H1 (cell line): Measurements from ENCODE around the gene C3. TPM values are rescaled to one million over a fixed set of nuclear protein-coding genes. Genes with fewer than 3 reads are reported as not detected.

Experiments
- POU5F1 ChIP-seq: IDR thresholded peaks from 2 replicates; pipeline ENCODE4 v1.6.1; 2011; ENCODE audit warnings: low read depth, mild to moderate bottlenecking, low read length, moderate library complexity
- YY1 ChIP-seq: IDR thresholded peaks from 2 replicates; pipeline ENCODE4 v1.6.1; 2011; ENCODE audit warnings: low read depth, mild to moderate bottlenecking, low read length
- polyA plus RNA-seq, 7 experiments: library from polyadenylated mRNA; depleted of rRNA in 3 of 7; stranded (reverse) in 5 of 7; unstranded in 2 of 7; fragments of >200 nt in 5 of 7; fragments of 200-250 nt in 2 of 7; gene quantifications; 1 replicate in 5 of 7; 2 replicates in 1 of 7; 4 replicates in 1 of 7; pipeline versions ENCODE4 v1.2.1 to v1.2.3, GENCODE V29; 2011 to 2013; ENCODE audit warnings: missing spikeins in 2 of 7, mixed read lengths in 2 of 7
- total RNA-seq: library from RNA; stranded (reverse); fragmentation: NEBNext Ultra II Directional; extraction: Animal tissue kit (Norgen Biotek cat#: 25700); gene quantifications from 2 replicates; pipeline ENCODE4 v1.2.1, GENCODE V29; 2021
- TF ChIP-seq, protein P1 (sequence below): fragments of 300-600 bp; sonication (generic); IDR thresholded peaks from 2 replicates; pipeline ENCODE4 v1.7.1; 2012; ENCODE audit warnings: low read length, moderate library complexity, mild to moderate bottlenecking, inconsistent platforms; ENCODE audit not compliant: insufficient replicate concordance

C3 gene
- total and polyA plus RNA-seq, 2 of the 8 experiments (the other 6 are each of a cell fraction or from before 2014, with no cell fraction given), result 6.4 to 12.8 TPM

DNA sequence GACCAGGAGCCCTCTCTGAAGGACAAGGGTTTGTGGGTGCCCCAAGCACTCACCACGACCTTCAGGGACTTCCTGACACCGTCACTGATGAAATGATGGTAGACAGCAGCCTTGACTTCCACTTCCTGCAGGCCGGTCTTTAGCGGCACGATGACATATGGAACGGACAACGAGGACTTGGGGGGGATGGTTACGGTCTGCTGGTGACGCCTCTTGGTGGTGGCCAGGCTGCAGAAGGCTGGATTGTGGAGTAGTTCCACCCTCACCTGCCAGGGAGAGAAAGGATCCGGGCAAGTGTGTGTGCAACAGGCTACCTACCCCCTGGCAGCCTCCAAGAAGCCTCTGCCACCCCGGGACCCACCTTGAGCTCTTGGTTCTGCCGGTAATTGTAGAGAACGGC, 23.2 kb downstream of the C3 start (continued):
- TF ChIP-seq, protein P1, sequence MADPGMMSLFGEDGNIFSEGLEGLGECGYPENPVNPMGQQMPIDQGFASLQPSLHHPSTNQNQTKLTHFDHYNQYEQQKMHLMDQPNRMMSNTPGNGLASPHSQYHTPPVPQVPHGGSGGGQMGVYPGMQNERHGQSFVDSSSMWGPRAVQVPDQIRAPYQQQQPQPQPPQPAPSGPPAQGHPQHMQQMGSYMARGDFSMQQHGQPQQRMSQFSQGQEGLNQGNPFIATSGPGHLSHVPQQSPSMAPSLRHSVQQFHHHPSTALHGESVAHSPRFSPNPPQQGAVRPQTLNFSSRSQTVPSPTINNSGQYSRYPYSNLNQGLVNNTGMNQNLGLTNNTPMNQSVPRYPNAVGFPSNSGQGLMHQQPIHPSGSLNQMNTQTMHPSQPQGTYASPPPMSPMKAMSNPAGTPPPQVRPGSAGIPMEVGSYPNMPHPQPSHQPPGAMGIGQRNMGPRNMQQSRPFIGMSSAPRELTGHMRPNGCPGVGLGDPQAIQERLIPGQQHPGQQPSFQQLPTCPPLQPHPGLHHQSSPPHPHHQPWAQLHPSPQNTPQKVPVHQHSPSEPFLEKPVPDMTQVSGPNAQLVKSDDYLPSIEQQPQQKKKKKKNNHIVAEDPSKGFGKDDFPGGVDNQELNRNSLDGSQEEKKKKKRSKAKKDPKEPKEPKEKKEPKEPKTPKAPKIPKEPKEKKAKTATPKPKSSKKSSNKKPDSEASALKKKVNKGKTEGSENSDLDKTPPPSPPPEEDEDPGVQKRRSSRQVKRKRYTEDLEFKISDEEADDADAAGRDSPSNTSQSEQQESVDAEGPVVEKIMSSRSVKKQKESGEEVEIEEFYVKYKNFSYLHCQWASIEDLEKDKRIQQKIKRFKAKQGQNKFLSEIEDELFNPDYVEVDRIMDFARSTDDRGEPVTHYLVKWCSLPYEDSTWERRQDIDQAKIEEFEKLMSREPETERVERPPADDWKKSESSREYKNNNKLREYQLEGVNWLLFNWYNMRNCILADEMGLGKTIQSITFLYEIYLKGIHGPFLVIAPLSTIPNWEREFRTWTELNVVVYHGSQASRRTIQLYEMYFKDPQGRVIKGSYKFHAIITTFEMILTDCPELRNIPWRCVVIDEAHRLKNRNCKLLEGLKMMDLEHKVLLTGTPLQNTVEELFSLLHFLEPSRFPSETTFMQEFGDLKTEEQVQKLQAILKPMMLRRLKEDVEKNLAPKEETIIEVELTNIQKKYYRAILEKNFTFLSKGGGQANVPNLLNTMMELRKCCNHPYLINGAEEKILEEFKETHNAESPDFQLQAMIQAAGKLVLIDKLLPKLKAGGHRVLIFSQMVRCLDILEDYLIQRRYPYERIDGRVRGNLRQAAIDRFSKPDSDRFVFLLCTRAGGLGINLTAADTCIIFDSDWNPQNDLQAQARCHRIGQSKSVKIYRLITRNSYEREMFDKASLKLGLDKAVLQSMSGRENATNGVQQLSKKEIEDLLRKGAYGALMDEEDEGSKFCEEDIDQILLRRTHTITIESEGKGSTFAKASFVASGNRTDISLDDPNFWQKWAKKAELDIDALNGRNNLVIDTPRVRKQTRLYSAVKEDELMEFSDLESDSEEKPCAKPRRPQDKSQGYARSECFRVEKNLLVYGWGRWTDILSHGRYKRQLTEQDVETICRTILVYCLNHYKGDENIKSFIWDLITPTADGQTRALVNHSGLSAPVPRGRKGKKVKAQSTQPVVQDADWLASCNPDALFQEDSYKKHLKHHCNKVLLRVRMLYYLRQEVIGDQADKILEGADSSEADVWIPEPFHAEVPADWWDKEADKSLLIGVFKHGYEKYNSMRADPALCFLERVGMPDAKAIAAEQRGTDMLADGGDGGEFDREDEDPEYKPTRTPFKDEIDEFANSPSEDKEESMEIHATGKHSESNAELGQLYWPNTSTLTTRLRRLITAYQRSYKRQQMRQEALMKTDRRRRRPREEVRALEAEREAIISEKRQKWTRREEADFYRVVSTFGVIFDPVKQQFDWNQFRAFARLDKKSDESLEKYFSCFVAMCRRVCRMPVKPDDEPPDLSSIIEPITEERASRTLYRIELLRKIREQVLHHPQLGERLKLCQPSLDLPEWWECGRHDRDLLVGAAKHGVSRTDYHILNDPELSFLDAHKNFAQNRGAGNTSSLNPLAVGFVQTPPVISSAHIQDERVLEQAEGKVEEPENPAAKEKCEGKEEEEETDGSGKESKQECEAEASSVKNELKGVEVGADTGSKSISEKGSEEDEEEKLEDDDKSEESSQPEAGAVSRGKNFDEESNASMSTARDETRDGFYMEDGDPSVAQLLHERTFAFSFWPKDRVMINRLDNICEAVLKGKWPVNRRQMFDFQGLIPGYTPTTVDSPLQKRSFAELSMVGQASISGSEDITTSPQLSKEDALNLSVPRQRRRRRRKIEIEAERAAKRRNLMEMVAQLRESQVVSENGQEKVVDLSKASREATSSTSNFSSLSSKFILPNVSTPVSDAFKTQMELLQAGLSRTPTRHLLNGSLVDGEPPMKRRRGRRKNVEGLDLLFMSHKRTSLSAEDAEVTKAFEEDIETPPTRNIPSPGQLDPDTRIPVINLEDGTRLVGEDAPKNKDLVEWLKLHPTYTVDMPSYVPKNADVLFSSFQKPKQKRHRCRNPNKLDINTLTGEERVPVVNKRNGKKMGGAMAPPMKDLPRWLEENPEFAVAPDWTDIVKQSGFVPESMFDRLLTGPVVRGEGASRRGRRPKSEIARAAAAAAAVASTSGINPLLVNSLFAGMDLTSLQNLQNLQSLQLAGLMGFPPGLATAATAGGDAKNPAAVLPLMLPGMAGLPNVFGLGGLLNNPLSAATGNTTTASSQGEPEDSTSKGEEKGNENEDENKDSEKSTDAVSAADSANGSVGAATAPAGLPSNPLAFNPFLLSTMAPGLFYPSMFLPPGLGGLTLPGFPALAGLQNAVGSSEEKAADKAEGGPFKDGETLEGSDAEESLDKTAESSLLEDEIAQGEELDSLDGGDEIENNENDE, result no peak
- TF ChIP-seq POU5F1, result no peak
- no peak for TF ChIP-seq YY1
